OCI-LY3 (cell line): ENCODE measurements around the gene CSNK2B.

Experiments used
- H2AFZ ChIP-seq: fragments of 200-600, 300-600 bp; shearing (Covaris generic); 2 replicates; pipeline ENCODE4 v1.6.0; 2014; ENCODE audit warnings: antibody characterized with exemption, low read depth, low read length
- H3K27ac ChIP-seq: fragments of 200-600, 300-600 bp; sonication (generic); 2 replicates; pipeline ENCODE4 v1.5.1; 2014; ENCODE audit warnings: mild to moderate bottlenecking, low read length, moderate library complexity, mixed read lengths
- H3K27me3 ChIP-seq: fragments of 200-600, 300-600 bp; sonication (generic); 2 replicates; pipeline ENCODE4 v1.6.1; 2014; ENCODE audit warnings: low read depth, low read length, mixed read lengths
- H3K36me3 ChIP-seq: fragments of 200-600, 300-600 bp; sonication (generic); replicated peaks from 2 replicates; pipeline ENCODE3; 2014; ENCODE audit warnings: low read depth, low read length, mixed read lengths
- H3K4me1 ChIP-seq: fragments of 300-600, 200-600 bp; sonication (generic); 2 replicates; pipeline ENCODE4 v1.6.1; 2014; ENCODE audit warnings: low read length, mixed read lengths
- H3K4me2 ChIP-seq: fragments of 200-600, 300-600 bp; sonication (generic); 2 replicates; pipeline ENCODE4 v1.6.1; 2014; ENCODE audit warnings: low read length, mixed read lengths
- H3K4me3 ChIP-seq: fragments of 300-600, 200-600 bp; sonication (generic); 2 replicates; pipeline ENCODE4 v1.5.1; 2014; ENCODE audit warnings: antibody characterized with exemption, mild to moderate bottlenecking, low read length, moderate library complexity
- H3K79me2 ChIP-seq: fragments of 300-600, 200-600 bp; shearing (Covaris generic); 2 replicates; pipeline ENCODE4 v1.6.1; 2014; ENCODE audit warnings: mild to moderate bottlenecking, low read length, mixed read lengths
- H3K9ac ChIP-seq: fragments of 300-600, 200-600 bp; shearing (Covaris generic); 2 replicates; pipeline ENCODE4 v1.6.0; 2014; ENCODE audit warnings: mild to moderate bottlenecking, low read length, moderate library complexity
- H3K9me3 ChIP-seq: fragments of 200-600, 300-600 bp; shearing (Covaris generic); 2 replicates; pipeline ENCODE4 v1.6.1; 2014; ENCODE audit warnings: low read length, mixed read lengths; ENCODE audit not compliant: insufficient read depth
- H4K20me1 ChIP-seq: fragments of 200-600, 300-600 bp; sonication (generic); 2 replicates; pipeline ENCODE4 v1.6.1; 2016; ENCODE audit warnings: low read length, mixed read lengths; ENCODE audit not compliant: insufficient read depth
- EZH2phosphoT487 ChIP-seq: fragments of 200-600 bp; shearing (Covaris generic); IDR thresholded peaks from 2 replicates; pipeline ENCODE4 v1.6.1; 2018; ENCODE audit warnings: antibody characterized with exemption, mixed run types, low read depth
- TF ChIP-seq, protein P1 (sequence below): fragments of 200-600, 300-600 bp; sonication (generic); IDR thresholded peaks from 2 replicates; pipeline ENCODE4 v1.5.1; 2014; ENCODE audit warnings: antibody characterized with exemption, low read length, low read depth

CSNK2B gene

DNA sequence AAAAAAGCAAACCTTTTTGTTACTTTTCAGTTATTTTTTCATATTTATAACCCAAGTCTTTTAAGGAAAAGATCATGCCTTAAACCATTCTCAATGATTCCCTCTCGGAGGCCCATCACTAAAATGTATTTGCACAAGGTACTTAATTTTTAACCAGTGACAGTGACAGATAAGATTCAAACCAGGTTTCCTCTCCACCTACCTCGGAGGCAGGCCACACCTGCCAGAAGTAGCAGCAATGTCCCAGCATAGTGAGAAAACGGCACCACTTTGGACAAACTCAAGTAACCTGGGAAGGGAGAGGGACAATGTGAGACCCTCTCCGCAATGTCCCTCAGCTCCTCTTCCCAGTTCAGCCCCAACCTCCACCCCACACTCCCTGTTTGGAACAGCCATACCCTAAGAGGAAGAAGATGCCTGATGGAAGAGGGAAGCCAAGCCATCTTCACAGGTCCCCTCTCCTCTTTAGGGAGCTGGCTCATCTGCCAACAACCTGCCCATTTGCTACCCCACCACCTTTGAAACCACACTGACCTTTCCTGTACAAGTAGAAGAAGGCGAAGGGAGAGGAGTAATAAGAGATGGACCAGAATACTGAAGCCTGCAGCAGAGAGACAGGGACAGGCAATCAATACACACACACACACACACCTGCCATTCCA lies 35.0 kb downstream of the CSNK2B start:
- Histone ChIP-seq H3K4me2 (no peak overlapping the region), H3K4me1 (peaks cover 12% of the 10 kb centered on the region), H3K4me3 (no peak overlapping the region), H2AFZ (no peak overlapping the region), H3K9ac (no peak overlapping the region), H3K79me2 (peaks cover 18% of the 10 kb centered on the region), H3K9me3 (no peaks in the 10 kb centered on the region), H3K27ac (no peak overlapping the region), H3K36me3 (no peaks in the 10 kb centered on the region), H4K20me1 (no peaks in the 10 kb centered on the region), H3K27me3 (no peaks in the 10 kb centered on the region)
- TF ChIP-seq, protein P1, sequence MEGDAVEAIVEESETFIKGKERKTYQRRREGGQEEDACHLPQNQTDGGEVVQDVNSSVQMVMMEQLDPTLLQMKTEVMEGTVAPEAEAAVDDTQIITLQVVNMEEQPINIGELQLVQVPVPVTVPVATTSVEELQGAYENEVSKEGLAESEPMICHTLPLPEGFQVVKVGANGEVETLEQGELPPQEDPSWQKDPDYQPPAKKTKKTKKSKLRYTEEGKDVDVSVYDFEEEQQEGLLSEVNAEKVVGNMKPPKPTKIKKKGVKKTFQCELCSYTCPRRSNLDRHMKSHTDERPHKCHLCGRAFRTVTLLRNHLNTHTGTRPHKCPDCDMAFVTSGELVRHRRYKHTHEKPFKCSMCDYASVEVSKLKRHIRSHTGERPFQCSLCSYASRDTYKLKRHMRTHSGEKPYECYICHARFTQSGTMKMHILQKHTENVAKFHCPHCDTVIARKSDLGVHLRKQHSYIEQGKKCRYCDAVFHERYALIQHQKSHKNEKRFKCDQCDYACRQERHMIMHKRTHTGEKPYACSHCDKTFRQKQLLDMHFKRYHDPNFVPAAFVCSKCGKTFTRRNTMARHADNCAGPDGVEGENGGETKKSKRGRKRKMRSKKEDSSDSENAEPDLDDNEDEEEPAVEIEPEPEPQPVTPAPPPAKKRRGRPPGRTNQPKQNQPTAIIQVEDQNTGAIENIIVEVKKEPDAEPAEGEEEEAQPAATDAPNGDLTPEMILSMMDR: no peak
- TF ChIP-seq EZH2phosphoT487: no peak

DNA sequence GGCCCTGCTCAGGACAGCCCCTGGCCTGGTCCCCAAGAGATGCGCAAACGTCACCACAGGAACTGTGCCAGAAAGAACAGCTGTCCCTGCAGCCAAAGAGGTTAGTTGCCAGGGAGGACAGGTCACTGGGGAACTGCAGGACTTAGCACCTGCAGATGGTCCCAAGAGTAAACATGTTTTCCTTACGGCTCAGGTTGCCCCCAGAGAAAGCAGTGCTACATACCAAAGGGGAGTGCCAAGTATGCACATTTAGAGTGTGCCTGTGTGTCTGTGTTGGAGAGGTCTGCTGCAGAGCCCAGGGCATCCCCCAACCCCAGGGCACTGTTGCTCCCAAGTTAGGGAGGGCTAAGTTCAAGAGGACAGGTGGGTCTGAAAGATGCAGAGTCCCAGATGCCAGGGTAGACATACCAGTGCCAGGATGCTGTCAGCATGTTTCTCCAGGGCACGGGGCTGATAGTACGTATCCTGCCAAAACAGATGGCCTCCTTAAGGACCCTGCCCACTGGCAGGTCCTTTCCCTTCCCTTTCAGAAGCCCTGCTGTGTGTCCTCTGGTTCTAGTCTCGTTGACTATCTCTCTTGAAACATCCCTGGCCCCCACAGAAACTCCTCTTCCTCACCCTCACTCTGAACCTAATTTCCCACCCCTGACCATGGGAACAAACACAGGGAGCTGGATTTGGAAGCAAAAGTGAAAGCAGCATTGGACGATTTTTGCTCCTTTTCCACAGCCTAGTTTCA lies 36.0 kb downstream of the CSNK2B start:
- Histone ChIP-seq H3K27me3 (no peaks in the 10 kb centered on the region), H4K20me1 (no peaks in the 10 kb centered on the region), H3K27ac (no peak overlapping the region), H3K9ac (peak overlapping the region; percentile 86), H3K4me3 (peak overlapping the region; percentile 96), H3K9me3 (no peaks in the 10 kb centered on the region), H3K36me3 (no peaks in the 10 kb centered on the region), H3K4me2 (peak overlapping the region; percentile 100), H3K4me1 (peaks cover 12% of the 10 kb centered on the region), H3K79me2 (peaks cover 18% of the 10 kb centered on the region), H2AFZ (no peak overlapping the region)
- TF ChIP-seq, protein P1: no peak
- no peak for TF ChIP-seq EZH2phosphoT487

DNA sequence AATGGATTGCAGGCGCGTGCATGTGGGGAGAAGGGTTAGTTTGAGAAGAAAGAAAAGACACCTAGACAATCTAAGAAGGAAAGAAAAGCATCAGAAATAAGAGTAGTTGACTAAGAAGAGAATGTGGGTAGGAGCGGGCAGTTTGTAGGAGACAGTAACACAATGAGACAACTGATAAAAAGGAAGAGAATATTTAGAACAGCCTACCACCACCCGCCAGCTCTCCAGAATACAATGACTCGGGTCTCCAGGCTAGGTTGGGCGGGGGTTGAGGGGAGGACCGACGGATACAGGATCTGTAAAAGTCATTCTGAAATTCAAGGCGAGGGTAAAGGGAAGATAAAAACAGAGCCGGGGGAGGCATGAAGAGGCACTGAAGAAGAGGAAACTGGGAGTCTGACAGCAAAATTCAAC lies 36.5 kb downstream of the CSNK2B start:
- no peaks in the 10 kb centered on the region for H3K27me3 ChIP-seq
- no peaks in the 10 kb centered on the region for H4K20me1 ChIP-seq
- peak overlapping the region; percentile 96 for H3K4me3 ChIP-seq
- peak overlapping the region; percentile 86 for H3K9ac ChIP-seq
- H2AFZ ChIP-seq: no peak overlapping the region
- H3K36me3 ChIP-seq: no peaks in the 10 kb centered on the region
- H3K79me2 ChIP-seq: peaks cover 18% of the 10 kb centered on the region
- peak overlapping the region; percentile 100 for H3K4me2 ChIP-seq
- H3K9me3 ChIP-seq: no peaks in the 10 kb centered on the region
- no peak for TF ChIP-seq EZH2phosphoT487
- TF ChIP-seq, protein P1: no peak
- no peak overlapping the region for H3K27ac ChIP-seq
- peaks cover 12% of the 10 kb centered on the region for H3K4me1 ChIP-seq

DNA sequence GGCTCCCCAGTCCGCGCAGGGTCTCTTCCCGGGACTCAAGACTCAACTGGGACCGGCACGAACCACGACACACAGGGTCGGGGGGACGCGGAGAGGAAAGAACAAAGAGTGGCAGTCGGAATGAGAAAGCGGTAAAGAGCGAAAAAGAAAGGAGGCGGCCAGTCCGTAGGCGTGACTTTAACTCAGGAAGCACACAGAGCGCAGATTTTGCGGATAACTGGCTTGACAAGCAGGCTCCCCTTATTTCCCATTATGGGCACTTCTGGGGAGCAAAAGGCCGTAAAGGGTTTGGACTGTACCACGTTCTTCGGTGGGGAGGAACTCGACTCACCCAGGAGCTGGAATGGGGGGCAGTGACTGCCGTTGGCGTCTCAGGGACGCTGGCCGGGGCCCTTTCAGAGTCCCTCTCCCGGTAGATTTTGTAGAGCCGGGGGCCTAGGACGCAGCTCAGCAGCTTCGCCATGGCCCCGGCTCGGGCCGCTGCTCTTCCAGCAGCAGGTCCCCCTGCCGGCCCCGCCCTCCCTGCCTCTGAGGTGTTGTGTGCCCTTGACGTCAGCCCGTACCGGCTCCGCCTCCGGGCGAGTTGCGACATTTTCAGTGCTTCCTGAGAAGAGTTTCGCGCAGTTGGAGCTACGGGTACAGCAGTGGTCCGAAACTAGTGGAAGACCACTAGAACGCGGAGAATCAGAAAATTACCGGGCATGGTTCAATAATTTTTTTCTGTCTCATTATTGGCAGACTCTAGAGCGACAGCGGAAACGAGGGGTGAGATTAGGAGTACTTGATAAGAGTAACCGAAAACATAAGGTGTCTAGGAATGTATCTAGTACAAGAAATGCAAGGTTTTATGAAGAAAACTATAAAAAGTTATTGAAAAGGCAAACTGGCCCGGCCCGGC lies 37.2 kb downstream of the CSNK2B start, which contains the start of gene ABHD16A:
Gene ABHD16A (minus strand): TSS at position 506 of the 898 bp plus-strand sequence. CDS start 43 bp downstream, at position 463.
- H2AFZ ChIP-seq: peak within 1 kb of the TSS; percentile 76
- H3K4me3 ChIP-seq: peak within 1 kb of the TSS; percentile 96
- H3K79me2 ChIP-seq: peaks cover 18% of the 10 kb centered on the region
- no peaks in the 10 kb centered on the region for H3K9me3 ChIP-seq
- no peaks in the 10 kb centered on the region for H3K36me3 ChIP-seq
- H3K4me1 ChIP-seq: peaks cover 12% of the 10 kb centered on the region
- H3K27me3 ChIP-seq: no peaks in the 10 kb centered on the region
- H3K27ac ChIP-seq: peak within 1 kb of the TSS; percentile 69
- peak within 1 kb of the TSS; percentile 86 for H3K9ac ChIP-seq
- H3K4me2 ChIP-seq: peak within 1 kb of the TSS; percentile 100
- H4K20me1 ChIP-seq: no peaks in the 10 kb centered on the region
- TF ChIP-seq, protein P1: no peak
- TF ChIP-seq EZH2phosphoT487: no peak
